Activated CD4-positive, alpha-beta T cell treated with anti-CD3 and anti-CD28 coated beads, Interleukin-2, Interleukin-4, amounts not matched to agents 100 ng/mL and 50 ng/mL, durations not matched to agents 16 hours and 8 hours (primary cell): ENCODE data around the gene SLC38A3.

Experiments
- DNase-seq: peaks from one replicate; pipeline ENCODE4 v3.0.0-alpha.2; 2020; ENCODE audit warnings: low spot score

SLC38A3 gene

DNA sequence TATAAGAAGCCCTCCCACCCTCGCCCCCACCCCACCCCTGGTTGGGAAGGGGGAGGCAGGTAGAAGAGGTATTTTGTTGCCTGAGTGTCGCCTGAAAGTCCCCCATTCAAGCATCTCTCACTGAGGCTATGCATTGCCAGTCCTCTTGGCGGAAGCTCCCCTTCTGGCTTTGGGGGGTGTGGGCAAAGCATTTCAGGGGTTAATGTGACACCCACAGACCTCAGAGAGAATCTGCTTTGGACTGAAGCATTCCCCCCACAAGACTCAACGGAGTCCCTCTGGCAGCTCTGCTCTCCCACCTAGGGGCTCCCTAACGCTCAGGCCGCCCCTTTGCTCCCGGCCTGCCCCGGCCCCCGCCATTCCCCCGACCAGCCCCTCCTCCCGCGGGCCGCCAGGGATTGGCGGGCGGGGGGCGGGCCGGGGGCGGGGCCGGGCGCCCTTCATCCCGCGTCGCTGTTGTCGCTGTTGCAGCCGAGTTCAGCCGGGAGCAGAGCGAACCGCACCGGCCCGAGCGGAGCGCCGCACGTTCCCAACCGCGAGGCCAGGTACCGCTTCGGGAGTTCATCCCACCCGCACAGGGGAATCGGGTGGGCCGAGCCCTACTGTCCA lies at the start of gene SLC38A3:
TSS of gene SLC38A3 (plus strand) at position 468 of the 609 bp plus-strand sequence. CDS start 8,929 bp downstream, outside the sequence.
- no peak for DNase-seq

DNA sequence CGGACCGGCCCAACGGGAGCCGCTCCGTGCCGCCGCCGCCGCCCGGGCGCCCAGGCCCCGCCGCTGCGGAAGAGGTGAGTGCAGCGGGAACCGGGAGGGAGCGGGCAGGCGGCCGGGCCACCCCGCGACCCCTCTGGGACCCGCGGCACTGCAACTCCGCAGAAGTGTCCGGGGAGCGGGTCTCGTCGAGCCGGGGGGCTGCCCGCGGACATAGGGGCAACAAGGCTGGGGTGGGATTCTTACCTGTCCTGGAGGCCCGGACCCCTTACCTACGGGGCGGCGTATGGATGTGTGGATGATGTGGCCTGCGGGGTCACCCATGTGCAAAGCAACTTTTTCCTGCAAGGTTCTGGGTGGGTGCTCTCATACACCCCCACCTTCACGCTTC lies 49.6 kb upstream of the SLC38A3 start:
- DNase-seq = no peak

DNA sequence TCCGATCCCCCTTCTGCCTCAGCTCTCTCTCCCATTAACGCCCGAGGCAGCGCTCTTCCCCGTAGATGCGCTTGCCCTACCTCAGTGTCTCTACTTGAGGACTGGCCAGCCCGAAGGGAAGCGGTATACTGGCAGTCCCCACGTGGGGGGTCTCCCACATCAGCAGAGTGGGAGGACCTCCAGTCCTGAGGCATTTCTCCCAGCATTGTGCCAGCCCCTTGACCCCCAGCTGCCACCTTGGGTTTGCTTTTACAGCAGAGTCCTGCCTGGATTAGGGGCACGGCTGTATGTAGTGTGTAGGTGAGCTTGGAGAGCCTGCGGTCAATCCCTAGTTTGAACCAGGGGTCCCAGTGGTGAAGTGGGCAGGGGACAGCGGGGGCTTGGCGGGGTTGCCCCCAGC lies 49.2 kb upstream of the SLC38A3 start:
- DNase-seq = no peak

DNA sequence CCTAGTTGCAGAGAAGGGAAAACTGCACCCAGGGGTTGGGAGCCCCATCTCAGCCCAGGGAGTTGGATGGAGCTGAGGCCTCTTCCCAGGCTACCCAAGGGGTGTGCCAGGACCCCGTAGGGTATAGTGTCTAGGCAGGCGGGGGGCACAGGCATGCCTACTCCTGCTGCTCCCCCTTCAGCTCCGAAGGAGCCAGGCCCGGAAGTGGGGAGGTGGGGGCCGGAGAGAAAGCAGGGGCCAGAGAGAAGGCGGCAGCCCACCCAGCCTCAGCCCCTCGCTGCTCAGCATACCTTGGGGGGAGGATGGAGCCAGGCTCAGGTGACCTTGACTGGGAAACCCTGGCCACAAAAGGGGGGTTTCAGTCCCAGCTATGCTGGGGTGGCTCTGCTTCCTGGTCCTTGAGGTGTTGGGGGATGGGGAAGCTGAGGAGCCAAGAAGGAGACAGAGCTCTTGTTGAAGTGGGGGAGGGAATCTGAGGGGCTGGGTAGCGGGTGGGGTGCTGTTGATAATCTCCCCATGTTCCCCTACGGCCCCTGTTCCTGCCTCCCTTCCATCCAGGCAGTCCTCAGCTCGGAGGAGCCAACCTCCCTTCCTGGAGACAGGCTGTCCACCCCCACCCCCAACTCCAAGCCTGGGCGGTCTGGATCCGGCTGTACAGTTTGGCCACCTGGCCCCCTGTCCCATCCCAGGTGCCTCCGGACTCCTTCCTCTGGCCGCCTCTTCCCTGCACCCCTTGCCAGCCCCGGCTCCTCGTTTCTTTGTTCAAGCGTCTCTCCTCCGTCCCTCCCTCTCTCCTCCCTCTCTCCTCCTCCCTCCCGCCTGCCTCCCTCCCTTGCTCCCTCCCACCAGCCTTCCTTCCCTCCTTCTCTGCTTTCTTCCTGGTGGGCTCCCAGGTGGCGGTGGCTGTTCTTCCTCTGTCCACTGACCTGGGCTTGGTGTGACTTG lies 48.2 kb upstream of the SLC38A3 start:
- no peak for DNase-seq

DNA sequence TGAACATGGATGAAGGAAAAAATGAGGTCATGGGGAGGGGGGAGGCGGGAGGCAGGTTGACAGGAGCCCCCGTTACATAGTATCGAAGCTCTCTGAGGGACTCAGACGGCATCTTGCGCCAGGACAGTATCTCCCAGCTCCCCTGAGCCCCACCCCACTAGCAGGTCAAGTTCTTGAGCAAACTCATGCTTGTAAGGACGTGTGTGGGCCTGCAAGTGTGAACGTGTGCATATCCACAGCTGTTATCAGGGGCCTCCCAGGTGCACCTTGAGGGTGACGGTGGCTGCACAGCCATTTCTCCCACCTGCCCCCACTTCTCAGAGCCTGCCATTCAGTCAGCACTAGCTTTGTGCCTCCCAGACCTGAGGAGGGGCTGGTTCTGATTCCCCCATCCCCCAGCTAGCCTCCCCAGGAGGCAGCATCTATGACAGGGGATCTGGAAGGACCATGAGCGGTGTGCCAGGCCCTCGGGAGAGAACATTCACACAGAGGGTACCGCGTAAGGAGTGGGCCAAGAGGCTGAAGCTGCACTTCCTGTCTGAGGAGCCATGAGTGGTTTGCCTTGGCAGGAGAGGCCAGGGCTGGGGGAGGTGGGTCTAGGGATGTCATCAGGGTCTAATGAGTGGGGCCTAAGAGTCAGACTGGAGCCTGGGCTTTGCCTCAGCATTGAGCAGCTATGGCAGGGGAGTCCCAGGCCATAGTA lies 47.1 kb upstream of the SLC38A3 start:
- no peak for DNase-seq

DNA sequence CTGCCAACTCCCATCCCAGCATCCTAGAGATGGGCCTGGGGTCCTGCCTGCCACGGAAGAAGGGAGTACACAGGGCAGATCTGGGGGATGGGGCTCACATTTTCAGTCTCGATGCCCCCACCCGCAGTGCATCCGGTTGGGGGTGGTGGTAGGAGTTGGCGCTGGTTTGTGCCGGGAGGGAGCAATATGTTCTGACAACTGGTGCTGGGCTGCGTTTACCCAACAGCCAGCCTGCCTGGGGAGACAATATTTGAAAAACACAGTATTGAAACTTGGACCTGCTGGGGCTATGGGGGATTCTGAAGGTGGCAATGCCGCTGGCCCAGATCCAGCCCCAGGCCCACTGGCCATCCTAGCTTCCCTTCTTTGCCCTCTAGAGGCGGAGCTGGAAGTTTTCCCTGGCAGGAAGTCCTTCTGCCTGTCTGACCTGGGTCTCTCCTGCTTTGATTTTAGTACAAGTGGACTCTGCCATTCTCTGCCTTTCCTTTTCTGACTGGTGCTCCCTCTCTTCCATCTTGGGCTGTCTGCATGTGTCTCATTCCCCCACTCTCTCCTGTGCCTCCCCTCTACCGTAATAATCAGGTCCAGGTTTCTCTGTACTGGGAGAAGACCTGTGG lies 46.4 kb upstream of the SLC38A3 start:
- DNase-seq = no peak

DNA sequence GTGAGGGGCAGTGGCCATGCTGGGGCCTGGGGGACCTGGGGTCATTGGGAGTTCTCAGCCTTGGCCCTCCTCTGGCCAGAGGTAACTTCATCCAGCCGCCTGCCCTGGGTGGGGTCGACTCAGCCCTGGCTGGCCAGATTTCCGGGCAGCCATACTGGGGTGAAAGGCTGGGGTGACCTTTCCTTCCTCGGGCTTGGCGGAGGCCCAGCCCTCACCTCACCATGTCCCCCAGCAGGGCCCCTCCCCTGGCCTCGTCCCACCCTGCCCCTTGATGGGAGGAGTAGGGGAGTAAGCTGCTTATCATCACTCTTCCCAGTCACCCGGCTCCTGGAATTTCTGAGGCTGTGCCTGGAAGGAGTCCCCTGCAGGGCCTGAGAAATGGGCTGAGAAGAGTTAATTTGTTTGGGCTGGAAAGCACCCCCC lies 44.5 kb upstream of the SLC38A3 start:
- no peak for DNase-seq

DNA sequence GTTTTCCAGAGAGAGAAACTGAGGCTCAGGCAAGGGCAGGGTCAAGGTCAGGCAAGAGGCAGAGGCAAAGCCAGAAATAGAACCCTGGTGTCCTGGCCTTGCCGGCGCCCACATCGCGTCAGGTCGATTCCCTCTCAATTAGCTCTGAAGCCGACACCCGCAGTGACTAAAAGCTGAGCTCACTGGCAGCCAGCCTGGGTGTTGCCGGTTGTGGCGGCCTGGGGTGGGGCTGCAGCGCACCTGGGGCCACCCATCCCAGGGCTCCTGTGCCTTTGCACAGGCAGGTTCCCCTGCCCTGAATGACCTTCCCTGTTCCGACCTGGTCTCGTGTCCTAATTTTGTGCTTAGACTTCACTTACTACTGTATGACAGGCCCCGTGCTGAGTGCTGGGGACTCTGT lies 43.8 kb upstream of the SLC38A3 start:
- DNase-seq = no peak

DNA sequence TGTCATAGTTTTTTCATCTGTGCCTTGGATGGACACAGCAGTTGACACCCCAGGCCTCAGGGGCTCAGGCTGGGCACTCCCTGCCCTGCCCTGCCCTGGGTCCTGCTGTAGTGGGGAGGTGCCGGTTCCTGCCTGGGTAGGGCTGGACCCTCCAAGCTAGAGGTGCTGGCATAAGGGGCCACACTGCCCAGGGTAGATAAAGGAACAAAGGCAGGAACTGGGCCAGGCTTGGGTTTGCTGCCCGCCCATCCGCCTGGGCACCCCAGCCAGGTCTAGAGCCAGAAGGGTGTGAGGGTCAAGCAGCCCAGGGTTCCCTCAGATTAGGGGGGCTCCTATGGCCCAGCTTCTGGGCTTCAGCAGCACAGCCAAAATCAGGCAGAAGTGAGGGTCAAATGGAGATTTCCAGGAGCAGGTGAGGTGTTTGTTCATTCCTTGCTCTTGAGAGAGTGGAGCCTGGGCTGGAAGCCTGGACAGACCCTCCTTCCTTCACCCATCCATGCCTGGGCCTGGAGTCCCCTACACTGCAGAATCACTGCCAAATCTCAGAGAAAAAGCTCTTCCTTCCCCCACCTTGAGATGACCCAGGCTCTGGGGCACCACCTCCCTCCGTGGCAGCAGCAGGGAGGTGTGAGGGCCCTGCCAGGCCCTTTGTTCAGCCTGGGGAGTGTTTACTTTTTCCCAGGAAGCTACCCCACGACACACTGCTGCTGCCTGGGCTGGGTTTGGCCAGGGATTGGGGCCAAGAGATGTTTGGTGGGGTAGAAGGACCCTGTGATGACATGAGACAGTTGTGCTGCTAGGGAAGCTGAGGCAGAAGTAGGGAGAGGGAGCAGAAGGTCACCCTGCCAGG lies 42.8 kb upstream of the SLC38A3 start:
- DNase-seq = no peak

DNA sequence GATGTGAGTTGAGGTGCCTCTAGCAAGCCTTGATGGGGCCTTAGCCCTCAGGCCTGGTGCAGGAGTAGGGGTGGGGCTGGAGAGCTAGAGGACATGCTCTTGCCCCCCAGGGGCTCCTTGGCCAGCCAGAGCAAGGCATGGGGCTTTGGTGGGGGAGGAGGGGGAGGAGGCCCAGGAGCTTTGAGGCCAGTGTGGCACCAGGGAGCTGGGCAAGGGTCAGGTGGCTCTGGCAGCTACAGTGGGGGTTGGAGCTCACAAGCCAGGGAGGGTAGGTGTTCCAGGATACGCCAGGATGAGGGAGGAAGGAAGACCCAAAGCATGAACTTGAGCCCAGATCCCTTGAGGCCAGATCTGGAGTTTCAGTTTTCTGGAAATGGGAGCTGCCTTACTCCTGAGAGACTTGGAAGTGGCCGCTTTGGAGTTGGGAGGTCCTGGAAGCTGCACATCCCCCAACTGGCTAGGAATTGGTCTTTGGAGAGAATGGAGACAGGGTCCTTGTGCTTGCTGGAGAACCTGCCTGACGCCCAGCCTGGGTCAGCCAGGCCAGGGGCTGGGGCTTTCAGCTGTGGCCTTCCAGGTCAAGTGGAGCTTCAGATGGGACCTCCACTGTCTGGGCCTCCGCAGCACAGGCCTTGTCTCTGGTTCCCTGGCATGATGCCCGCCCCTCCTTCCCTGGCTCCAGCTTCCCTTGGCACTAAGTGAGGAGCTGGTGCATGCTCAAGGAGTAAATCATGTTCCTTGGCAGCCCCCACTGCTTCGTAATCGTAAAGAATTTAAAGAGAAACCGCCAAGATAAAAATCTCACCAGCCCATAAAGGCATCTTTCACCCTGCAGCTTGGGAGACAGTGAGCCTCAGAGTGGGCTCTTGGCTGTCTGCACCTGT lies 41.3 kb upstream of the SLC38A3 start:
- DNase-seq = no peak

DNA sequence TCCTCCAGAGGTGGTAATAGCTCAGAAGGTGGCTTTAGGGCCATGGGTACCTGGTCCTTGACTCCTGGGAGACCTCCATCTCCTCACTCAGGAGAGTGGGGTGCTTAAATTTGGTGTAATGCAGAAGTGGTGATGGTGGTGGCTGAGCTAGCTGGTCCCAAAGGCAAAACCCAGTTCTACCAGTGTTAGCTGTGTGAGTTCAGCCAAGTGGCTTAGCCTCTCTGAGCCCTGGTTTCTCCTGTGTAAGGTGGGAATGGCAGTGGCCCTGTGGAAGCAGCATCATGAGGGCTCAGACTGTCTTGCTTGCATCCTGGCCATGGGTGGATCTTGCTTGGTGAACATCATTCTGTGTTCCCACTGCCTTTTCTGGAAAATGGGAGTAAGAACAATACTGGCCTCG lies 40.6 kb upstream of the SLC38A3 start:
- DNase-seq = no peak

DNA sequence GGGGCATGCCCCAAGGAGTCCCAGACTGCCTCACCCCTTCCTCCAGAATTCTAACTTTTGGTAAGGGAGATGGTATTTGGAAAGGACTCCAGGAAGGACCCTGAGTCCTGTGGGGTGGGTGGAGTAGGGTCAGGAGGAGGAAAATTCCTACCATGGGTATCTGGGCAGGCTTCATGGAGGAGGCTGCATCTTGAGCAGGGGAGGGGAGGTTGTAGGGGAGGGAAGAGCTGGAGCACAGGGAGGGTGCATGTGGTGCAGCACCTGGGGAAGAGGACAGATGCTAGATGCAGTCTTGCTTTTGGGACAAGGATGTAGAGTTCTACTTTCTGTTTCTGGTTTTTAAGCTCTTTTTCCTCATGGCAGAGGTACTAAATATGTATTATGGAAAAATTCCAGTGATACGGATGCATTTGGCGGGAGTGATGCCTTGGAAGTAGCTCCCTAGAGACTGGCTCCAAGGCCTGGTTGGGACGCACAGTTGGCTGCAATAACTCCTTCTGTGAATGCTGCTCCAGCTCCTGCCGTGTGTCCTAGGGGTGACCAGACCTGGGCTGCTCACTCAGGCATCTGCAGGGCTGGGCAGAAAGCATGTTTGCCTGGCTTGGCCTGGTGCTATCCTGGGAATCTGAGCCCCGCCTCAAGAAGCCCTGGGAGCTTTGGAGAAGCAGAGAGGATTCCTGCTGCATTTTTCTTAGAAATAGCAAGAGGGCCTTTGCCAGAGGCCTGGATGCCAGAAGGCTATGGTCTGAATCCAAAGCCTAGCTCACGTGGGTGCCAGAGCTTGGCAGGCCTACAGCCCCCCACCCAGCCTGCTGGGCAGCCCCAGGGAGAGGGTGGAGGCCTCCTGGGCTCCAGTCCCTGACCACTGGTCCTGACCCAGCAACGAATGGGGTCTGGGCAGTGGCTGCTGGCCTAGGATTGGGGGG lies 39.8 kb upstream of the SLC38A3 start:
- no peak for DNase-seq

DNA sequence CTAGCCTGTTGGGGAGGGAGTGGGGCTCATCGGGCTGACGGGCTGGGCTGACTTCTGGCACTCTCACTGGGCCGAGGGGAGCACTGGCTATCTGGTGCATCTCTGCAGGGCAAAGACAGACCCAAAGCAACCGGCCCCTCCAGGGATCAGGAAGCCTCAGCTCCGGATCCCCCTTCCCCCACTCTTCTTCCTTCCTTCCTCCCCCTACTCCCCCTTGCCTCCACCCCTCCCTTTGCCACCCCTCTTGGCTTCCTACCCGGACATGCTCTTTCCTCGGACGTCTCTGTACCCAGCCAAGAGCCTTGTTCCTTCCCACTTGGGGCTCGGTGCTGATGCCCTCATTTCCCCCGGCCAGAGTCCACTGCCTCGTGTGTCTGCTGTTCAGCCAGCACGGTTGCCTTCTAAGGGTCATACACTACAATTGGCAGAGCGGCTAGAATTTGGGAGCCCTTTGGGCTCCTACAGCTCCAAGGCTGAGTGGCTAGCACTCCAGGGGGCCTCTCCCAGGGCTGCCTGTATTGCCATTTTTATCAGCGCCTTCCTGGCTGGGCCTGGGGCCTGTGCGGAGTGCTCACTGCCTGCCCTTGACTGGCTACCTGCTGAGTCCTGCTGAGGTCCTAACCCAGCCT lies 39.0 kb upstream of the SLC38A3 start:
- DNase-seq = no peak

DNA sequence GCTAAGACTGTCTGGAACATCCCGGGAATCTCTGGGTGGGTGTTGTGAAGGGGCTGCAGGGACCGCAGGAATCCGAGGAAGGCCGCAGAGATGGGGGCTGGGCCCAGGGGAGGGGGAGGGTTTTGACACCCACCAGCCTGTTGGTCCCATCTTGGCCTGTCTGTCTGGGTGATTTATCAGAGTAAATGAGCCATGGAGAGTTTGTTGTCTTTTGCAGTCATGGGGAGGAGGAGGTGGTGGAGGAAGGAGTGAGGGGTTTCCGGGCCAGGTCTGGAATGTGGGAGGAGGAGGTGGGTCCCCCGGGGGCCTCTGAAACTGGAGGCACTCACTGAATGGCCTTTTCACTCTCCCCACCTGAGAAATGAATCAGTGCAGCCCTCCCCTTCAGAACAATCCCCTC lies 38.5 kb upstream of the SLC38A3 start:
- DNase-seq = no peak

DNA sequence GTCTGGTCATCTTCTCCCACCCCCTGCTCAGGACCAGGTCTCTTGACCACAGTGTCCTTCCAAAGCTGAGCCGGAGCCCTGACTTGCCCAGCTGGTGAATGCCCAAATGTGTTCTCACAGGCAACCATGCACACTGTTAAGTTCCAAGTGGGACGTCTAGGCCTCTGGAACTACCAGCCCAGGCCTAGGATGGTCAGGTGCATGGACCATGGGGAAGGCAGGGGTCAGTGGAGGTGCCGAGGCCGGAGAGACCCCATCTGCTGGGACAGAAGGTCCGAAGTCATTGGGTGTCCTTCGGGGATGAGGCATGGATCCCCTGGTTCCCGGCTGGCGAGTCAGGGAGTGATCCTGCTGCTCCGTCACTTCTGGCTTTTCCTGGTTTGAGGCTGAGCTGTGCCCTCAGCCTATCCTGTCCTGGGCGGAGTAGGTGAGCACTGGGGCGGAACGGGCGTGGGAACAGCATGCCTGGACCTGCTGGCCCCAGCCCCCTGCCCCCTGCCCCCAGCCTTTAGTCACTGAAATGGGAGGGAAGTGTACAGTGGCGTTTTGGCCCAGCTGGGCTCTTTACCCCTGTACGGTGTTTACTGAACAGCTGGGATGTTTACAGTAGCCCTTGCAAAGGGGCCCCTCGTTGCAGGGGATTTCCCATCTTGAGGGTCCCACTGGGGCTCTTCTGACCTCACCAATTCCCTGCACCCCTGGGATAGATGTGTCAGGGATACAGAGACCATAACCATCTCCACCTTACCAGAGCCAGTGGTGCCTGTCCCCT lies 37.8 kb upstream of the SLC38A3 start:
- DNase-seq = no peak

DNA sequence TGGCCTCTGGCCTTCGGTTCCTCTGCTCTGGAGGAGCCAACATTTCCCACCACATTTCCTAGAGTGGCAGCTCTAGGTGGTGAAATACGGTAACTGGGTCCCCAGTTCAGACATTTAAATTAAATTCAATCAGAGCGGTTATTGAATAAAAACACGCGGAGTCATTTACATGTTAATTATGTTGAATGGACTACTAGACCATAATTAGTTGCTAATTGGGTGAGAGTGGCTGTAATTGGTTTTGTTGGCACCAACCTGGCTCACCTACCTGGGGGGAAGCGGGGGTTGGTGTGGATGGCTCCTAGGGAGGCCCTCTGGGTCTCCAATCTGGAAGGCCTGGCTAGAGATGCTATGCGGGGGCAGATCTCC lies 37.2 kb upstream of the SLC38A3 start:
- DNase-seq = no peak

DNA sequence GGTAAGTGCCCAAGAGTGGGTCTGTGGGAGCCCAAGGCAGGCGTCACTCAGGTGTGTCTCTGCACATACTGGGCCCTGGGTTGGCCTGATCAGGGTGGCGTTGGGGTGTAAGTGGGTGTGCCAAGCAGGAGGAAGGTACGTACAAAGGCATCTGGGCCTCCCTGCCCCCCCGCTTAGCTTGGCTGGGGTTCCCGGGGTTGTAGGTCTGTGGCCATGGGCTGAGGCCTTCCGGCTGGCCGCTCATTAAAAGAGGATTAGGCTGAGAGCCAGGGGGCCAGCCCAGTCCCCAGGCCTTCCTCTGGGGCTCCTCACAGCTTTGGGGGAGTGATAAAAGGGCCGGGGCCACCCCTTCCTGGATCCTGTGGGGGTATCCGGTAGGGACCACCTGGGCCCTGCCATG lies 36.7 kb upstream of the SLC38A3 start:
- no peak for DNase-seq

DNA sequence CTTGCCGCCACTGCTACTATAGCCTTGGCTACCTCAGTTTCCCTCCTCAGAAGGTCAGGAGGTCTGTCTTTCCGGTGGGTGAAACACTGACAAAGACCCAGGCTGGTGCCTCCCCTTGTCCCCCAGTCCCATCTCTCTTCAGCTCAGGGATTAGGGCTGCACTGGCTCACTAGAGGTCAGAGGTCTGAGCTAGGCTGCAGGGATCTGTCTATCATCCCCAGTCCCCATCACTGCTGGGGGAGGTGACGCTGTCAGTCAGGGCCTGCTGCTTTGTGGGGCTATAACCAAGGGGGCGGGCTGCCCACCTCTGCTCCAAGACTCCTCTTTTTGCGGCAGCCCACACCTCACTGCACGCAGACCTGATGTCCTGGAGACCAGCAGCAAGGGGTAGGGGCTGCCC lies 36.3 kb upstream of the SLC38A3 start:
- no peak for DNase-seq
